ELF-1 (cell line): Measurements from ENCODE around the gene SZT2.
A peak's percentile ranks its signal among the peaks of the same experiment; 100 is the strongest.
"Not testable (repeated sequence)": the region's sequence is repeated elsewhere in the genome, so short reads cannot be mapped to it uniquely, and the experiment has no call there.

Experiments
- DNase-seq: peaks from one replicate; pipeline ENCODE4 v3.0.0-alpha.2; 2016; ENCODE audit warnings: low read depth, low spot score

Gene SZT2

GRCh38 chr1:43363283-43363934 is 26.3 kb upstream of the SZT2 start:
- DNase-seq, result no peak

DNA sequence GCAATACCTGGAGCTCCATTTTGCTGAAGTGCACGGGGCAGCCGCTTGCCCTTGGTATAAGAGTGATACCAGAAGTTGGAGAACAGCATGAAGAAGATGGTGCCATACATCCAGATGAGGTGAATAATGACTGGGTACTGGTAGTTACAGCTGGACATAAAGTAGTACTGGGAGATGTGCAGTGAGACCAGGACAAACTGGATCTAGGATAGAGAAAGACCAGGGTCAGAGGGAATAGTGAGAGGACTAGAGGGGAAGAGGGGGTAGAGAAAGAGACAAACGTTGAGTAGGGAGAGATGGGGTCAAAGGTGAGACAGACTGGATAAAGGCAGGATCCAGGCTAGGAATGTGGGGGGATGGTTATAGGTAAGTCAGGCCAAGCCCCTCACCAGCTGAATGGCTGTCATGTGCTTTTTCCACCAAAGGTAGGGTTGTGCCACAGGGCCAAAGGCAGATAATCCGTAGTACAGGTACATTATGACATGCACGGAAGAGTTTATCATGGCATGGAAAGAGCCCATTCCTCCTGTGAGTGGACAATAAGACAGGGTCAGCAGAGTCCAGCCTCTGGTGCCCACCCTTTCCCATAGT is 25.7 kb upstream of the SZT2 start:
- no peak for DNase-seq

DNA sequence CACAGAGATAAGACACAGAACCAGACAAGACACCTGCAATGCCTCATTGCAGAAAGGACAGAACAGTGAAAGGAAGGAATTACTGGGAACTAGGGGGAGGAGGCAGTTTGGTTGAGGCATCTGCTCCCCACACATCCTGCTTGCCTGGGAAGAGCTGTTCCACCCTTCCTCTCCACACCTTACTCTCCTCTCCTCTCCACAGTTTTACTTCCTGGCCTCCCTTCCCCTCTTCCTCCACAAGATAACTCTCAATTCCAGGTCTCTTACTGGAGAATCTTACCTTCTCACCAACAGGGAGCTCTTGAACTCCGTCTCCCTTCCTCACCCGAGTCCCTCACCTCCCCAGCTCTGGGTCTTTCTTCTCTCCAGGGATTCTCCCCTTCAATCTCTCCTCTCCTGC is 24.0 kb upstream of the SZT2 start:
- DNase-seq, result no peak

DNA sequence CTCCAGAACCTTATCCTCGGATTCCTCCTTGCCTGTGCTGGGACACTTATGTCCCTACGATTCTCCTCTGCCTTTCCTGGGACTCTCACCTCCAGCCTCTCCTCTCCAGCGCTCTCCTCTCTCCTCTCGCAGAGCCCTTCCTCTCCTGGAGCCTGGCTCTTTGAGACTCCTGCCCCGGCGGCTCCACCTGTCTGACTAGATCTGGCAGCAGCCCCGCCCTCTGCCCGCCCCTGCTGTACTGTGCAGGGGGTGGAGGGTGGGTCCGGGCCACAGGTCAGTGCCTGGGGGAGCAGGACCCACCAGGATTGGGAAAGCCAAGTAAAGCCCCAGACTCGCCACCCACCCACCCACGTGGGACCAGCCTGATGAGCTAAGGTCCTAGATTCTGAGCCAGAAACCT is 23.5 kb upstream of the SZT2 start:
- DNase-seq, result peak; percentile 73

DNA sequence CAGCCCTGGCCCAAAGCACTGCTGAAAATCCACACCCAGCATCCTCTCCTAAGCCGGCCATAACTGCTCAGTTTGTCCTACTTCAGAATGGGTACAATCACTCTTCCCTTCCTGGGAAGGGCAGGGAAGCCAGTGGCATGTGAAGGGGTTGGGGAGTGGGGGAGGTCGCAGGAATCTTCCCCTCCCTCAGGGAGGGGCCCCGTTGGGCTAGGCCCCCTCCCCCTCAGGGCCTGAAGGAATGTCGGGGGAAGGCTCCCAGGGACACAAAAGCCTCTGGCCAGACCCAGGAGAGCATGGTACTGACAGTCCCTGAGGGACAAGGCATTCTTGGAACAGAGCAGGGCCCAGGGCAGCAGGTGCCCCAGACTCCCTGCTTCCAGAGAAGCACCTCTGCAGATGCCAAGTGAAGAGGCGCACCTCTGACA is 23.1 kb upstream of the SZT2 start:
- DNase-seq, result peak; percentile 50

DNA sequence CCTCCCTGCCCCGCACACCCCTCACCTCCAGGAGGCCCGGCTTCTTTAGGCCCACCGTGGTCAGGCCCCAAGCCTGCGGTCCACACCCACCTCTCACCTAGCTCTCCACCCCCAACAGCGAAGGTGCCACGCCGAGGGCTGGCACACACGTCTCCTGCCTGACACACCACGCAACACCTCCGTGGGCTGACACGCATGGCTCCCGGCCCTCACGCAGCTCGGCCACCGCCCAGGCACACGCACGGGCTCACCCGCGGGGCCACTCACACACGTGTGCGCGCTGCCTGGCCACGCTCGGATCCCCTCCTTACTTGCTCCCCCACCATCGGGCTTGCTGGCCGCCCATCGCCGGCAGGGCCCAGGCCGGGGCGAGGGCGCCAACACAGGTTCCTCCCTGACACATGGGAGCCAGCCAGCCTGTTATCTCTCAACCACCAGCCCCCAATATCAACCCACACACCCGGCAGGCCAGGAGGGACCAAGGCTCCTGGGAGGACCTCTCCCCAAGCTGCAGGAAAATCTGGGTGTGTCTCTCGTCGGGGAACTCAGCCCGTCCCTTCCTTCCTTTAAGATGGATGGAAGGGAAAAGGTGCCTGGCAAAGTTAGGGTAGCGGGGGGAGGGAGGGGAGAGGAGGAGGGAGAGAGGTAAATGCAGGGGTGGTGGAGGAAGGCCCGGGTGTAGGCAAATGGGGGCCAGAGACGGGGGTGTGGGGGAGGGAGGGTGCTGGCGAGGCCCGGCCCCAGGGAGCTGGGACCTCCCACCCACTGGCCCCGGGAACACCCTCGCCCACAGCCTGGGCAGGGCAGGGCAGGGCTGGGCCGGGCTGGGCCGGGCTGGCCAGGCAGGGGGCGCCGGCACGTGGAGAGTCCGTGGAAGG is 22.4 kb upstream of the SZT2 start:
- peak; percentile 33 for DNase-seq

DNA sequence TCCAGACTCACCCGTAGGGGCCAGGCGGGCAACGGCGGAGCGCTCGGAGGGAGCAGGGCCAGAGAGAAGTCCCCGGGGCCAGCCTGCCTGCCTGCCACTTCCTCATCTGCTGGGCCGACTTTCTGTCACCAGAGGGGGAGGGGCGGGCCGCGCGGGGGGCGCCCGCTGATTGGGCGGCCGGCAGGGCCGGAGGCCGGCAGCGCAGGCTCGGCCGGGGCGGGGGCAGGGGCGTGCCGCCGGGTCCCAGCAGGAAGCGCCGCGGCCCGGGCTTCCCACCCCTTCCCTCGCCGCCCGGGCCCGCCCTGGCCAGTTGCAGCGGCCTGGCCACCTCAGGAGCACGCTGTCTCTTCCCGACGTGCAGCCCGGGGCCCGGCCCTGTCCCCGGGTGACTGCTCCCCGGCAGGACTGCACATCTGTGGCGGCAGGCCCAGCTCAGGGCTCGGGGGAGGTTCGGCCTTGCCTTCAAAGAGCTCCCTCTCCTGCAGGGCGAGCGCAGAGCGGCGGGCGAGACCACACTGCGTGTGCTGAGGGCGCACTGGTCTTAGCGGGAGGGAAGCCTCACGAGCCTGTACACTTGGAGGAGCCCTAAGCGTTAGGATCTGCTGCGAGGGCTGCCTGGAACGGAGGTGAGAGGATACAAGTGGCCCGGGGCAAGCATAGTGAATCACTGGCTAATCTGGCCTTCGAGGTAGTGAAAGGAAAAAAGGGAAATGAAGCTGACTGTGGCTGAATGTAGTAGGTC is 21.6 kb upstream of the SZT2 start, which contains the start of gene ELOVL1:
ELOVL1 (minus strand) TSS at position 108 of the 742 bp plus-strand sequence. CDS start 2,402 bp downstream, outside the sequence.
- DNase-seq, result peak; percentile 93

DNA sequence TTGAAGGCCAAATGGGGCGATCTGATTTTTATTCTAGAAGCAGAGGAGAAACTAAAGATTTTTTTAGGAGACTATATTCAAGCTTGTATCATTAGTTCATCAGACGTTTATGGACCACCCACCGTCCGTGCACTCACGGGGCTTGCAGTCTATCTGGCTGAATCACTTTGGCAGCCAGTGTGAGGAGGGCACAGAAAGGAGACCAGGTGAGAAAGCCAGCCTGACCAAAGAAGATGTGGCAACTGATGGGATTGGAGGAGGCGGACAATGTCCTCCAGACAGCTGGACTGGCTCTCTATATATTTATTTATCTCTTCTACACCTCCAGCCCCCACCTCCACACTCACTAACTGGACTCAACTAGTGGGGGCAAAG is 21.1 kb upstream of the SZT2 start:
- DNase-seq, result no peak

- DNase-seq, result not testable (repeated sequence)
Observed at GRCh38 chr1:43369779-43370178, 19.9 kb upstream of the SZT2 start.

GRCh38 chr1:43370564-43370963 is 19.1 kb upstream of the SZT2 start:
- DNase-seq, result no peak

DNA sequence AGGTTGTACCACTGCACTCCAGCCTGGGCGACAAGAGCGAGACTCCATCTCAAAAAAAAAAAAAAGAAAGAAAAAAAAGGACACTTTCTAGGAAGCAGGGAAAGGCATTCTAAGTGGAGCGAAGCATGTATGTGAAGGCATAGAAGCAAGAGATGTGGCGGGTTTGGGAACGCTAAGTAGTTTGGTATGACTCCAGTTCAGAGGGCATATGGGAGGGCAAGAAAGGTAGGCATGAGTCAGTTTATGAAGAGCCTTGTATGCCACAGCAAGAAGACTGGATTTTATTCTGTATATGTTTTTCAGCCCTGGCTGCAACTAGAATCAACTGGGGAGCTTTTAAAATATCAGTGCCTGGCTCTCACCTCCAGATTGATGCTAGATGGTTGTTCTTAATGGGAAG is 17.5 kb upstream of the SZT2 start:
- no peak for DNase-seq

DNA sequence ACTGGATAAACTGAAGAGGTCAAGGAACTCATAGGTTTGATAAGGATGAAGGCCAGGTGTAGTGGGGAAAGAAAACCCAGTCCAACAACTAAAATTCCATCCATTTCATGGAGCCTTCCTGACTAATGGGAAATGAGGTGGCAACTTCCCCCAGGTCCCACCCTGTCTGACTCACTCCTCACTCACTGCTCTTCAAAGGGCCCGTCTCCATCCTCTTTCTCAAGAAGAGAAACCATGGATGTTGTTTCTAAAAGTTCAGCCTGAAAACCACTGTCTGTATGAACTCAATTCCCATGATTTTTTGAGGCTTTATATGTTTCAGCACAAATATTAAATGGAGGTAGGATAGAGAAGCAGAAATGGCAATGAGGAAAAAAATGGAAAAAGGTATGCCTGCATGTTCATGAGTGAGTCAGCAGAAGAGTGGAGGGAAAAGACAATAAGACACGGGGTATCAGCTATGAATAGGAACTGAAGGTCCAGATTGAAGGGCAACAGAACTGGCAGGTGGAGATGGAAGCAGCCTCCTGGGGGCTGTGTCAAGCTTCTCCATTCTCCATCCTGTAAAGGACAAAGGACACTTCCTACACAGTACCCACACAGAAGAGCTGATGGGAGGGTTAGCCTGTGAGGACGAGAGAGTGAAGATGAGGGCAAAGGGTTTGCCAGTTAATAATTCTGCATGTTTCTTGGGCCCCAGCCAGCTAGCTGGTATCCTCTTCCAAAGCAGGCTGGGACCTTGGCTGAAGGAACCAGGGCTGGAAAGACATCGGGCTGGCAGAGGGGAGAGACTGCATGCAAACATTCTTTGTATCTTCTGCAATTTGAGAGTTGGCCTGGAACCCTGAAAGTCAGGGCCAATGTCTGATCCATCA is 16.4 kb upstream of the SZT2 start:
- DNase-seq, result no peak

- DNase-seq, result no peak
Observed at GRCh38 chr1:43376723-43377235, 12.9 kb upstream of the SZT2 start.

DNA sequence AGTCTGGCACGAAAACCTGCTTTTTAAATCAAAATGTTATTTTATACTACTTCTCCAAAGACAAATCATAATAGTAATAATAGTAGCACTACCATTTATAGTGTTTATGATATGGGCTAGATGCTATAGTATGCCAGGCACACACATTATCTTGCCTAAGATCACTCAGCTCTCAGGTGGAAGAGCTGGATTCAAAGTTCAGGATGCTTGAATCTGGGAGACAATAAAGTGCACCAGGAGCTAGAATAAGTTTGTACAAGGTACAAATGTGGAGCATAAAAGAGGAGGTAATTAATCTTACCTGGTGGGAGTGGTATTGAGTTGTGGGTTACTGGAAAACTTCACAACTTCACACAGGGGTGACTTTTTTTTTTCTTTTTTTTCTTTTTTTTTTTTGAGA is 11.9 kb upstream of the SZT2 start:
- no peak for DNase-seq

DNA sequence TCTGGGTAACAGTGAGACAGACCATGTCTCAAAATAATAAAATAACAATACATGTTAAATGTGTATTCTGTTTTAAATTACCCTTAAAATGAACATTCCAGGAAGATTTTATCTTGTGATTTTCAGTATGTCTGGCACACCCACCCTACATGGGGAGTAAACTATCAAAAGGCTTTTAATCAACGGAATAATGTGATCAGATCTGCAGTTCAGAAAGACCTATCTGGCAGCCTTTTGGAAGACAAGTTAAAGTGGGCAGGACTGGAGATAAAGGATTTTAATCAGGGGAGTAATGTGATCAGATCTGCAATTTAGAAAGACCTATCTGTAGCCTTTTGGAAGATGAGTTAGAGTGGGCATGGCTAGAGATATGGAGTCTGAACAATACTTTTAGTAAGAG is 10.2 kb upstream of the SZT2 start:
- no peak for DNase-seq

- no peak for DNase-seq
Observed at GRCh38 chr1:43381612-43382011, 8.1 kb upstream of the SZT2 start.

GRCh38 chr1:43382027-43382779 is 7.5 kb upstream of the SZT2 start:
- no peak for DNase-seq

DNA sequence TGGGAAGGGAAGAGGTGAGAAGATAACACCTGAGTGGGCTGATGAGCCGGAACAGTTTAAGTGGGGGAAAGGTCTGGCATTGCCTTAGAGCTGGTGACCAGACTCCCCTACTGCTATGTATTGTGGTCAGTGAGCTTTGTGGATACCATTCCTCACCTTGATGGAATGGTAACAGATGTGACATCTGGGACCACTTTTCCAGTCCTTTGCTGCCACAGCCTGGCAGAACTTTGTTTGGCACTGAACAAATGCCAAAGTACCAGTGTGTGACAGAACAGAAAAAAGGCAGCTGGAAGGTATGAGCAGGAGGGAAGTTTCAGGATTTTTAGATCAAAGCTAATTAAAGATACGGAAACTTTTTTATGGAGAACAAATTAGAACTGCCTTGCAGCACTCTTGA is 6.2 kb upstream of the SZT2 start:
- DNase-seq, result no peak

- DNase-seq, result no peak
Observed at GRCh38 chr1:43386676-43387075, 3.0 kb upstream of the SZT2 start.

DNA sequence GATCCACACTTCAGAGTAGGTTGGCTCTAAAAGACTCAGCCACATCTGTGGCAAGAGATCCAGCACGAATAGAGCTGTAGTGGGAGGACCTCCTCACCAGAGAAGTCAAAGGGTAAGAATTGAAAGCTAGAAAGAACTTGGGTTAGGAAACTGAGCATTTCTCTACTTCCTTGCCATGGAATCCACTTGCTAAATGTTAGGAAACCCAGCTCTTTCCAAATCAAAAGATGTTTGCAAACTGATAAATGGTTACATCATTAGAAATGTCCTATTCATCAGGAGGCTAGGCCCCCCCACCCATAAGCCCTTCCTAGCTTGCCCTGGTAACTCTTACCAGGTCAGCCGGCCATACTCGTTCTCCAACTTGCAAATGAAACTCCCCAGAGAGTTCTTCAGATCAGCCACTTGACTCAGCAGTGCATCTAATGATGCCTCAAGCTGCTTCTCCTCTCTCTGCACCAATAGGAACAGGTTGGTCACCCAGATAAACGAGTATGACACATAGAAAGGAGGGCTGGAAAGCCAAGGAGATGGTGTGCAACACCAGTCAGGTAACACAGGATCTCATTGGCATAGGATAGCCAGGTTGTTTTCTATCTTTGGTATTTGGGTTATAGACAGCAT is 1.6 kb upstream of the SZT2 start:
- peak; percentile 13 for DNase-seq
